ENCODE data around the gene CNTN1. TPM values are rescaled to one million over a fixed set of nuclear protein-coding genes. Genes with fewer than 3 reads are reported as not detected.

The CNTN1 gene
- polyA plus RNA-seq, 1 donor from 2014 or later: 101 TPM

GRCh38 chr12:41067941-41068645 is 375.9 kb downstream of the CNTN1 start:
- Histone ChIP-seq H3K27me3 (ENCODE audit: insufficient read depth, low read depth, low read length) (no peaks in the 10 kb centered on the region), H3K9me3 (ENCODE audit: low read length) (no peaks in the 10 kb centered on the region), H3F3A (ENCODE audit: insufficient read depth, low read length, poor library complexity, severe bottlenecking) (no peaks in the 10 kb centered on the region), H3K27ac (ENCODE audit: low read length) (no peak overlapping the region), H3K36me3 (ENCODE audit: insufficient read depth, low read length) (no peaks in the 10 kb centered on the region), H3K4me2 (ENCODE audit: low read length) (no peak overlapping the region), H3K4me3 (ENCODE audit: low read length) (no peak overlapping the region), H3K79me2 (replicated peaks; ENCODE audit: insufficient read depth, low read length) (no peaks in the 10 kb centered on the region), H4K20me1 (ENCODE audit: insufficient read depth) (no peaks in the 10 kb centered on the region), H3K9me2 (ENCODE audit: insufficient read depth, low read length) (no peaks in the 10 kb centered on the region), H2AFZ (ENCODE audit: low read depth, low read length) (no peak overlapping the region), H3K9ac (ENCODE audit: low read length) (no peak overlapping the region)
- TF ChIP-seq EZH2 (IDR thresholded peaks at IDR 0.05; ENCODE audit: borderline replicate concordance, insufficient read depth, low read length, poor library complexity, severe bottlenecking) (no peak), EP300 (conservative IDR thresholded peaks at IDR 0.05; ENCODE audit: poor library complexity, severe bottlenecking) (no peak), POLR2AphosphoS5 (IDR thresholded peaks at IDR 0.05) (no peak), REST (IDR thresholded peaks at IDR 0.05; ENCODE audit: borderline replicate concordance) (no peak), TAF1 (IDR thresholded peaks at IDR 0.05; ENCODE audit: low read depth) (no peak), CTCF (IDR thresholded peaks at IDR 0.05; ENCODE audit: poor library complexity, severe bottlenecking) (no peak), RAD21 (conservative IDR thresholded peaks at IDR 0.05) (no peak), MXI1 (conservative IDR thresholded peaks at IDR 0.05; ENCODE audit: poor library complexity, severe bottlenecking) (no peak), SMC3 (conservative IDR thresholded peaks at IDR 0.05; ENCODE audit: poor library complexity) (no peak)

GRCh38 chr12:41073633-41074472 is 381.6 kb downstream of the CNTN1 start:
- no peak overlapping the region for H3K9ac ChIP-seq (ENCODE audit: low read length)
- H4K20me1 ChIP-seq (ENCODE audit: insufficient read depth): no peaks in the 10 kb centered on the region
- H3K27ac ChIP-seq (ENCODE audit: low read length): no peak overlapping the region
- no peaks in the 10 kb centered on the region for H3K9me2 ChIP-seq (ENCODE audit: insufficient read depth, low read length)
- H3K27me3 ChIP-seq (ENCODE audit: insufficient read depth, low read depth, low read length): no peaks in the 10 kb centered on the region
- no peaks in the 10 kb centered on the region for H3K79me2 ChIP-seq (replicated peaks; ENCODE audit: insufficient read depth, low read length)
- H3K4me2 ChIP-seq (ENCODE audit: low read length): no peak overlapping the region
- H3F3A ChIP-seq (ENCODE audit: insufficient read depth, low read length, poor library complexity, severe bottlenecking): no peaks in the 10 kb centered on the region
- H3K9me3 ChIP-seq (ENCODE audit: low read length): no peaks in the 10 kb centered on the region
- no peak overlapping the region for H3K4me3 ChIP-seq (ENCODE audit: low read length)
- no peak for TF ChIP-seq EZH2 (IDR thresholded peaks at IDR 0.05; ENCODE audit: borderline replicate concordance, insufficient read depth, low read length, poor library complexity, severe bottlenecking)
- TF ChIP-seq SMC3 (conservative IDR thresholded peaks at IDR 0.05; ENCODE audit: poor library complexity): no peak
- TF ChIP-seq CTCF (IDR thresholded peaks at IDR 0.05; ENCODE audit: poor library complexity, severe bottlenecking): no peak
- H3K36me3 ChIP-seq (ENCODE audit: insufficient read depth, low read length): no peaks in the 10 kb centered on the region
- H2AFZ ChIP-seq (ENCODE audit: low read depth, low read length): no peak overlapping the region

Data from neural cell (in vitro differentiated cells).